T-helper 17 cell (primary cell): ENCODE data around the gene TPO. TPM values are rescaled to one million over a fixed set of nuclear protein-coding genes. Genes with fewer than 3 reads are reported as not detected.
"Not testable (repeated sequence)": the region's sequence is repeated elsewhere in the genome, so short reads cannot be mapped to it uniquely, and the experiment has no call there.

Experiments
- ATAC-seq: fragments of 150-1000 bp; cut with Tn5 transposase; 2 replicates; pipeline ENCODE4 v1.10.0; 2021; ENCODE audit warnings: mild to moderate bottlenecking, moderate library complexity
- DNase-seq, 3 donors: peaks; one replicate each; pipeline versions ENCODE4 v3.0.0 to v3.0.0-alpha.2; 2020 to 2021
- H3K9me3 ChIP-seq: one replicate; pipeline ENCODE4 v1.7.0; 2013; ENCODE audit warnings: low read length, mild to moderate bottlenecking; ENCODE audit not compliant: control insufficient read depth, poor library complexity, severe bottlenecking
- H3K27ac Mint-ChIP-seq: one replicate; pipeline ENCODE4 v1.8.0; 2022; ENCODE audit warnings: mild to moderate bottlenecking, moderate library complexity, mixed read lengths
- H3K27me3 Mint-ChIP-seq: one replicate; pipeline ENCODE4 v1.8.0; 2022; ENCODE audit warnings: mixed read lengths
- H3K36me3 Mint-ChIP-seq: one replicate; pipeline ENCODE4 v1.8.0; 2022; ENCODE audit warnings: low read depth, mixed read lengths
- H3K4me1 Mint-ChIP-seq: one replicate; pipeline ENCODE4 v1.8.0; 2022; ENCODE audit warnings: mild to moderate bottlenecking, mixed read lengths
- H3K4me3 Mint-ChIP-seq: one replicate; pipeline ENCODE4 v1.8.0; 2022; ENCODE audit warnings: mild to moderate bottlenecking, moderate library complexity, mixed read lengths
- total RNA-seq, 4 donors: library from RNA in 2 of 4; stranded (reverse) in 2 of 4; gene quantifications; one replicate each; pipeline ENCODE4 v1.2.3 and lab custom pipeline; 2022 to 2026

Gene TPO
- total RNA-seq, 2 donors from 2014 or later = 0.44 to 2.4 TPM

DNA sequence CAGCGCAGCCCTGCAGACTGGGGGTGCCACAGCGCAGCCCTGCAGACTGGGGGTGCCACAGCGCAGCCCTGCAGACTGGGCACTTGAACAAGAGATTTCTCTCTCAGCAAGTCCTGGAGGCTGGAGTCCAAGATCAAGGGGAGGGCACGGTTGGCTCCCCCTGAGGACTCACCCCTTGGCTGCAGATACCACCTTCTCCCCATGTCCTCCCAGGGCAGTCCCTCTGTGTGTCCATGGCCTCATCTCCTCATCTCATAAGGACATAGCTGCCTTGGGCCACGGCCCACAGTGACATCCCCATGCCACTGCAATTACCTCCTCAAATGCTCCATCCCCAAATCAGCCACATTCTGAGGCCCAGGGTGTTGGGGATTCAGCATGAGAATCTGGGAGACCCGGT is 98.2 kb downstream of the TPO start:
- H3K27me3 Mint-ChIP-seq = no peaks in the 10 kb centered on the region
- peak overlapping the region; percentile 49 for H3K27ac Mint-ChIP-seq
- H3K4me3 Mint-ChIP-seq = no peak overlapping the region
- no peaks in the 10 kb centered on the region for H3K9me3 ChIP-seq
- DNase-seq (no peak), ATAC-seq (no peak)
- H3K4me1 Mint-ChIP-seq = peaks cover 33% of the 10 kb centered on the region
- no peaks in the 10 kb centered on the region for H3K36me3 Mint-ChIP-seq

DNA sequence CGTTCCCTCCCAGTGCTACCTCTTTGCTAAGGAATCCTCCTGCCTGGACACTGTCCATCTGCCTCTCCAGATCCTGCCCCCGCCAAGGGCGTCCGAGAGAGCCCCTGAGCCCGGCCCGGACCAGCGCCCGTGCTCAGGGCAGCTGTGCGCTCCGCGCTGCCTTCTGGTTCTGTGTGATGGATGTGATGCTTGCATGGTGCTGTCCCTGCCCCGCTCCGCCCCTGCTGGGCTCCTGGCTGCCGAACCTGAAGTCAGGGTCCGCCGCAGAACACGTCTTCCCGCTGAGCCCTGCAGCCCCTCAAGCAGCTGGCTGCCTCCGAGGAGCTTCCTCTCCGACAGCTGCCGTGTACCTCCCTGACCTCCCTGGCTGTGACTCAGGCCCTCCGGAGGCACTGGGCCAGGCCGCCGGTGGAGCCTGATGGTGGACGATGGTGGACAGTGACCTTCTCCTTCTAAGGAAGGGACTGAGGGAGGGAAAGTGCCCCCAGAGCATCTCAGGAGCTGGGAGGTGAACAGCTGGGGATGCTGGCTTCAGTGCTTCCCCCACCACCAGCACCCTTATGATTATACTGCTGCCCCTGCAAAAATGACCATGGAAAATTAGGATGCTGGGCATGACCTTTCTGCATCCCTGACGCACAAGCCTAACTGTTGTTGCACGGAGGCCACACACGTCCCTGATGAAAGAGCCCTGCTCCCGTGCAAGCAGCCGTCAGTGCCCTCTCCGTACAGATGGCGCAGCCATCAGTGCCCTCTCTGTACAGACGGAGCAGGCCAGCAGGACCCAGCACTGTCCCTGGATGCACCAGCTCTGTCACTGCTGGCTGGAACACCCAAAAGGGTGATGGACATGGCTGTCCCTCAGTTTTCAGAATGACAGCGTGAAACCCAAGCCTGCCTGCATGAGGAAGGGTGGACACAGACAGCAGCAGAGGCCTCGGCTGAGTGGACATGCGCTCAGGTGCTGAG is 99.3 kb downstream of the TPO start:
- Mint-ChIP-seq H3K27me3 (no peaks in the 10 kb centered on the region), H3K27ac (peak overlapping the region; percentile 29), H3K36me3 (no peaks in the 10 kb centered on the region), H3K4me1 (peaks cover 37% of the 10 kb centered on the region), H3K4me3 (no peak overlapping the region)
- no peaks in the 10 kb centered on the region for H3K9me3 ChIP-seq
- no peak for DNase-seq
- ATAC-seq = no peak

- H3K4me3 Mint-ChIP-seq = no peak overlapping the region
- no peaks in the 10 kb centered on the region for H3K36me3 Mint-ChIP-seq
- peak overlapping the region; percentile 98 for H3K27ac Mint-ChIP-seq
- DNase-seq = no peak
- peaks cover 47% of the 10 kb centered on the region for H3K4me1 Mint-ChIP-seq
- H3K9me3 ChIP-seq = no peaks in the 10 kb centered on the region
- H3K27me3 Mint-ChIP-seq = no peaks in the 10 kb centered on the region
- ATAC-seq = no peak
These were observed 101.3 kb downstream of the TPO start for GRCh38 chr2:1514391-1515072.

- no peaks in the 10 kb centered on the region for H3K36me3 Mint-ChIP-seq
- H3K27ac Mint-ChIP-seq = peak overlapping the region; percentile 98
- no peaks in the 10 kb centered on the region for H3K9me3 ChIP-seq
- H3K4me1 Mint-ChIP-seq = peaks cover 45% of the 10 kb centered on the region
- DNase-seq (no peak), ATAC-seq (no peak)
- H3K4me3 Mint-ChIP-seq = no peak overlapping the region
- no peaks in the 10 kb centered on the region for H3K27me3 Mint-ChIP-seq
These were observed 101.8 kb downstream of the TPO start for GRCh38 chr2:1515073-1515430.

DNA sequence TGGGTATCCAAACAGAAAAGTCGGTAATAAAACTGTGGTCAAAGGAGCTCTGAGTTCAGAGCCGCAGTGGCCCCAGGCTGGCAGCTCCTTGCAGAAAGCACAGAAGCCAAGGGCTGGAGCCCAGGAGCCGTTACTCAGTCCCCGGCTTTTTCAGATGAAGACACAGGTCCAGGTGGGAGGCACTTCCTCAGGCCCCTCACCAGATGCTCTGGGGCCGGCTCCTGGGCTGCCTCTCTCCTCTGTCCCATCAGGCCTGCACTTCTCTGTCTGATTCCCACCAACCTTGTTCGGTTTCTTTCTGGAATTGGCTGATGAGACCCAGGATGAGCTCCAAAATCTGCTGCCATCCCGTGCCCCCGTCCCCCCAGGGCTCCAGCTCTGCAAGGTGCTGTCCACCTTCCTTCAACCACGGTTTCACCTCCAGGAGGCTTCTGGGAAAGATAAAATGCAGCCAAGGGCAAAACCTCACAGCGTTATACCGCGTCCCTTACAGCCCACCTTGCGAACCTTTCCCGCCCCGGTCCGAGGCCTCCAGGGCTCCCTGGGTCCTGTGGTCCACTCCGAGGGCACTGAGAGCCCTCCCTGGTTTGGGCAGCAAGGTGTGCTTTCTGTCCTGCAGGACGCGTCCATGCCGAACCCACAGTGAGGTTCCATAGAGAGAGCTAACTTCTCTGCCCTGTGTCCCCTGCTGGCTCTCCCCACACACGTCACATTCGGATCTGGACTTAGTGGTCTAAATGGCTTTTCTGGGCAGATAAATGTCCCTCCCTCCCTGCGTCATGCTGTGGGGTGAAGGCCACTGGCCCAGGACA is 102.9 kb downstream of the TPO start:
- H3K9me3 ChIP-seq = no peaks in the 10 kb centered on the region
- H3K4me3 Mint-ChIP-seq = no peak overlapping the region
- H3K4me1 Mint-ChIP-seq = peaks cover 46% of the 10 kb centered on the region
- H3K27ac Mint-ChIP-seq = peak overlapping the region; percentile 98
- ATAC-seq = no peak
- no peak for DNase-seq
- H3K27me3 Mint-ChIP-seq = no peaks in the 10 kb centered on the region
- no peaks in the 10 kb centered on the region for H3K36me3 Mint-ChIP-seq

- no peaks in the 10 kb centered on the region for H3K9me3 ChIP-seq
- no peak for ATAC-seq
- H3K4me1 Mint-ChIP-seq = peaks cover 44% of the 10 kb centered on the region
- no peaks in the 10 kb centered on the region for H3K27me3 Mint-ChIP-seq
- H3K36me3 Mint-ChIP-seq = no peaks in the 10 kb centered on the region
- DNase-seq = no peak
- peak overlapping the region; percentile 98 for H3K27ac Mint-ChIP-seq
- no peak overlapping the region for H3K4me3 Mint-ChIP-seq
These were observed 103.5 kb downstream of the TPO start for GRCh38 chr2:1516798-1517060.

DNA sequence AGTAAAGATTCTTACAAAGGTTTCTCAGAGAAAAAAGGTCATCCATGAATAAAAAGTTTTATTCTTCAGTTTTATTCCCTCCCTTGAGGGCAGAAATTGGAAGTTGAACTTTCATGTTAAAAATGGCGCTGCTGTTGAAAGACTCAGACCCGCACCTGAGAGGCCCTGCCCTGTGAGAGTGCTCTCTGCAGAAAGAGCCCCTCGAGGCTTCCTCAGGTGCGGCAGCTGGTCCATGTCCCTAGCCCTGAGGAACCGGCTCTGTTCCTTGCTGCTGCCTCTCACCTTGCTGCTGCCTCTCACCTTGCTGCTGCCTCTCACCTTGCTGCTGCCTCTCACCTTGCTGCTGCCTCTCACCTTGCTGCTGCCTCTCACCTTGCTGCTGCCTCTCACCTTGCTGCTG is 104.0 kb downstream of the TPO start:
- H3K4me3 Mint-ChIP-seq = not testable (repeated sequence)

GRCh38 chr2:1517786-1518185 is 104.5 kb downstream of the TPO start:
- H3K4me1 Mint-ChIP-seq = peaks cover 40% of the 10 kb centered on the region
- H3K4me3 Mint-ChIP-seq = peak overlapping the region; percentile 83
- H3K36me3 Mint-ChIP-seq = peaks cover 3% of the 10 kb centered on the region
- no peak for ATAC-seq
- no peaks in the 10 kb centered on the region for H3K27me3 Mint-ChIP-seq
- DNase-seq = no peak
- H3K9me3 ChIP-seq = no peaks in the 10 kb centered on the region
- peak overlapping the region; percentile 98 for H3K27ac Mint-ChIP-seq

More for the DNA sequence above, 104.0 kb downstream of the TPO start:
- not testable (repeated sequence) for DNase-seq, H3K9me3 ChIP-seq, H3K36me3 Mint-ChIP-seq, H3K27me3 Mint-ChIP-seq, ATAC-seq
- Mint-ChIP-seq H3K4me1 (peaks cover 42% of the 10 kb centered on the region), H3K27ac (peak overlapping the region; percentile 98)

- peak in 1 of 3 donors; percentile 20 for DNase-seq
- no peaks in the 10 kb centered on the region for H3K27me3 Mint-ChIP-seq
- H3K9me3 ChIP-seq = no peaks in the 10 kb centered on the region
- ATAC-seq = peak; percentile 95
- peaks cover 3% of the 10 kb centered on the region for H3K36me3 Mint-ChIP-seq
- peak overlapping the region; percentile 98 for H3K27ac Mint-ChIP-seq
- peaks cover 42% of the 10 kb centered on the region for H3K4me1 Mint-ChIP-seq
- H3K4me3 Mint-ChIP-seq = peak overlapping the region; percentile 83
These were observed 105.1 kb downstream of the TPO start for GRCh38 chr2:1518331-1518803.

DNA sequence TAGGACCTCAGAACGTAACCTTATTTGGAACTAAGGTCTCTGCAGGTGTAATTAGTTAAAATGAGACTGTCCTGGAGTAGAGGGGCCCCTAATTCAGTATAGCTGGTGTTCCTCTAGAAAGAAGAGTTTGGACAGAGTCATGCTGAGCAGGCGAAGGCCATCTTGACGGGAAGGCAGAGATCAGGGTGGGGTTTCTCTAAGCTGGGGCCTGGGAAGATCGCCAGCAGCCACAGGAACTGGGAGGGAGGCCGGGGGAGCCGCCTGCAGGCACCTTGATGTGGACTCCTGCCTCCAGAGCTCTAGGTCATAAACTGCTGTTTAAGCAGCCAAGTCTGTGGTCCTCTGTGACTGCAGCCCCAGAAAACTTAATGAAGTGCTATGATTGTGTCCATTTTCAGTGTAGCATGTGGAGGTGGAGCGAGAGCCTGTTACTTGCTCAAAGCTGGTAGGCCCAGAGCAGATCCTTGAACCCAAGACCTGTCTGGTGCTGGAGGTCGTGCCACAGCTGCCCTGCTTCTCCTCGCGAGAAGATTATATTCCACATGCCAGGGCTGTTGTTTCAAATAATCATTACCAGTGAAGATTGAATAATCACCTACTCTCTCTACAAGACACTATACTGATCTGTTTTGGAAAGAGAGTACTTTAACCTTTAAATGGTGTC is 105.7 kb downstream of the TPO start:
- no peak for ATAC-seq
- Mint-ChIP-seq H3K36me3 (peaks cover 3% of the 10 kb centered on the region), H3K27me3 (no peaks in the 10 kb centered on the region), H3K4me1 (peaks cover 40% of the 10 kb centered on the region), H3K4me3 (peak overlapping the region; percentile 83), H3K27ac (peak overlapping the region; percentile 98)
- no peak for DNase-seq
- no peaks in the 10 kb centered on the region for H3K9me3 ChIP-seq

DNA sequence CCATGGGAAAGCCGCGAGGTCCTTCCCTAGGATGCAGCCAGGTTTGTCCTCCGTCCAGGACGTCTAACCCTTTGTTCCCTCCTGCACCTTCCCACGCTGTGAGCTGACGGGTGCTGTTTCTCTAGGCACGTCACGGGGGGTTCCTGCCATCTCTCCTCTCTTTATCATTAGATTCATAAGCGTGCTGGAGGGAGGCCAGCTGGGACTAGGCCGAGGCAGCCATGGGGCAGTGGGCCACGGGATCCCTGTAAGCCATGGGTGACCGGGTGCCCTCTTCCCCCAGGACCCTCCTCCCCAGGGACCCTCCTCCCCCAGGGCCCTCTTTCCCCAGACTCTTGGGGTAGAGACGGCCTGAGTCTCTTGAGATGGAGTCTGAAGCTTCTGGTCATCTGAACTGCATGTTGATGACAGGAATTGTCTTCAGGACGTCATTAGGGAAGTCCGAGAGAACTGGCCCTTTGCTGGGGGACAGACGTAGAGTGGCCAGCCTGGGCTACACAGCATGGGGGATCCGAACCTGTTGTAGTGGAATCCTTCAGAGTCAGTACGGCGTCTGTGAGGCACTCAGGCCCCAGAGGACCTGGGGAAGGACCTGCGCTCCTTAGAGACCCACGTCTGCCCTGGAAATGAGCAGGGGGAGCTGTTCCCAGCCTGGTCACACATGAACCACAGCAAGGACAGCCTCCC is 108.1 kb downstream of the TPO start:
- no peak for ATAC-seq
- Mint-ChIP-seq H3K4me1 (peaks cover 34% of the 10 kb centered on the region), H3K27ac (peak overlapping the region; percentile 98), H3K36me3 (peaks cover 3% of the 10 kb centered on the region), H3K4me3 (no peak overlapping the region), H3K27me3 (no peaks in the 10 kb centered on the region)
- no peaks in the 10 kb centered on the region for H3K9me3 ChIP-seq
- DNase-seq = no peak
